Tibial nerve (tissue), 4 donors: Measurements from ENCODE around the gene TENT4B. TPM values are rescaled to one million over a fixed set of nuclear protein-coding genes. Genes with fewer than 3 reads are reported as not detected.

Source experiments
- DNase-seq, 2 donors: peaks; one replicate each; pipeline ENCODE4 v3.0.0-alpha.2; 2019; ENCODE audit warnings: low spot score in 2 of 2
- H3K27ac ChIP-seq, 4 donors: fragments of 200-600 bp; sonication (generic) in 3 of 4; one replicate each; pipeline ENCODE4 v1.5.1; 2017 to 2019; ENCODE audit warnings: mild to moderate bottlenecking in 1 of 4
- H3K27me3 ChIP-seq, 2 donors: fragments of 200-600 bp; sonication (generic) in 1 of 2; one replicate each; pipeline versions ENCODE4 v1.5.1 to v1.6.0; 2017 to 2019
- H3K36me3 ChIP-seq, 3 donors: fragments of 200-600 bp; sonication (generic); one replicate each; pipeline ENCODE4 v1.5.1; 2018 to 2019
- H3K4me1 ChIP-seq, 4 donors: fragments of 200-600 bp; sonication (generic) in 3 of 4; one replicate each; pipeline ENCODE4 v1.5.1; 2017 to 2019
- H3K4me3 ChIP-seq, 4 donors: fragments of 200-600 bp; sonication (generic) in 3 of 4; one replicate each; pipeline ENCODE4 v1.5.1; 2017 to 2019; ENCODE audit warnings: mild to moderate bottlenecking in 1 of 4, moderate library complexity in 1 of 4
- H3K9me3 ChIP-seq, 4 donors: fragments of 200-600 bp; sonication (generic) in 3 of 4; one replicate each; pipeline ENCODE4 v1.5.1; 2017 to 2019
- CTCF ChIP-seq, 5 experiments: fragments of 200-600 bp in 3 of 5; fragments of 450-650 bp in 2 of 5; sonication (generic) in 3 of 5; IDR thresholded peaks; one replicate each; pipeline ENCODE4 v1.5.1; 2016 to 2019; ENCODE audit warnings: antibody characterized with exemption in 5 of 5, mild to moderate bottlenecking in 3 of 5, moderate library complexity in 2 of 5
- EP300 ChIP-seq, 2 donors: sonication (generic); formaldehyde crosslinking; IDR thresholded peaks; one replicate each; pipeline ENCODE4 v1.6.1; 2017; ENCODE audit warnings: antibody characterized with exemption in 2 of 2, mild to moderate bottlenecking in 1 of 2
- POLR2A ChIP-seq, 2 donors: fragments of 450-650 bp; IDR thresholded peaks; one replicate each; pipeline ENCODE4 v1.6.1; 2017; ENCODE audit warnings: antibody characterized with exemption in 2 of 2, mild to moderate bottlenecking in 2 of 2, moderate library complexity in 2 of 2
- WGBS, 2 donors: methylation state at CpG; one replicate each; pipeline ENCODE4 v1.1.5; 2018; 5-methylcytosine and 5-hydroxymethylcytosine counted together
- total RNA-seq, 4 donors: library from RNA; depleted of rRNA; stranded (reverse); fragments of >200 nt; gene quantifications; one replicate each; pipeline ENCODE4 v1.1.0, GENCODE V29; 2016

Gene TENT4B
- total RNA-seq, 4 donors from 2014 or later: 11.7 to 18.6 (median 16.5) TPM

- Histone ChIP-seq H3K27ac (peak within 1 kb of the TSS in 3 of 4 donors; percentile 32 to 82 (median 79)), H3K4me3 (peak within 1 kb of the TSS; percentile 2 to 49 (median 36)), H3K27me3 (no peaks in the 10 kb centered on the region), H3K9me3 (no peaks in the 10 kb centered on the region), H3K36me3 (no peaks in the 10 kb centered on the region), H3K4me1 (peaks cover 0 to 37% (median 11%) of the 10 kb centered on the region in 4 donors)
- TF ChIP-seq CTCF (IDR thresholded peaks at IDR 0.05): no peak
- TF ChIP-seq POLR2A (IDR thresholded peaks at IDR 0.05): no peak
- TF ChIP-seq EP300 (IDR thresholded peaks at IDR 0.05): no peak
- DNase-seq: no peak
- 9 to 18% methylated on average over 19 to 25 of the region's 25 CpGs for WGBS, 2 donors
Measured at GRCh38 chr16:50266337-50267091, 113.4 kb downstream of the TENT4B start, which contains the start of gene ADCY7. Gene ADCY7 (plus strand): TSS chr16:50266551. CDS start chr16:50288180, 21,629 bp downstream.

DNA sequence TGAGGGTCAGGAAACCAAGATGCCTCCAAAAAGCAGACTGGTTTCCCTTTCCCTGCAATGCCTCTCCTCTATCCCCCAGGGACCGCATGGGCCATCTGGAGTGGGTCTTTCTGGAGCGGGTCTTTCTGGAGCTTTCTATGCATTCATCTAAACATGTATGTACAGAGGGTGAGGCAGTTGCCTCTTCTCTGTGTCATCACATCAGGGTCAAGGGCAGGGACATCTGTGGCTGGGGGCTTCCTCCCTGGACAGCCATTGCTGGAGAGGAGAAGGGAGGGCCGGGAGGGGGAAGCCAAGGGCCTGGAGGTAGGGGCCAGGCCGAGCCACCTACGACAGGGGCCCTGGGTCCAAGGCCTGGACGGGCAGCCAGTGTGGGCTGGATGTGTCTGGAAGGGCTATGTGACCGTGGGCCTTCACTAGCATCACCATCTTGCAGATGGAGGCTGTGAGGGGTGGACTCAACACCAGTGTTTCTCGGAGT, 114.1 kb downstream of the TENT4B start:
- peak overlapping the region in 3 of 4 donors; percentile 24 to 49 (median 47) for H3K4me3 ChIP-seq
- WGBS, 2 donors: 76 to 86% methylated on average over 8 of the region's 8 CpGs
- no peaks in the 10 kb centered on the region for H3K27me3 ChIP-seq
- H3K36me3 ChIP-seq: no peaks in the 10 kb centered on the region
- peaks cover 0 to 34% (median 11%) of the 10 kb centered on the region in 4 donors for H3K4me1 ChIP-seq
- H3K27ac ChIP-seq: peak overlapping the region in 3 of 4 donors; percentile 32 to 82 (median 79)
- DNase-seq: no peak
- TF ChIP-seq POLR2A (IDR thresholded peaks at IDR 0.05) (no peak), CTCF (IDR thresholded peaks at IDR 0.05) (no peak), EP300 (IDR thresholded peaks at IDR 0.05) (no peak)
- no peaks in the 10 kb centered on the region for H3K9me3 ChIP-seq

DNA sequence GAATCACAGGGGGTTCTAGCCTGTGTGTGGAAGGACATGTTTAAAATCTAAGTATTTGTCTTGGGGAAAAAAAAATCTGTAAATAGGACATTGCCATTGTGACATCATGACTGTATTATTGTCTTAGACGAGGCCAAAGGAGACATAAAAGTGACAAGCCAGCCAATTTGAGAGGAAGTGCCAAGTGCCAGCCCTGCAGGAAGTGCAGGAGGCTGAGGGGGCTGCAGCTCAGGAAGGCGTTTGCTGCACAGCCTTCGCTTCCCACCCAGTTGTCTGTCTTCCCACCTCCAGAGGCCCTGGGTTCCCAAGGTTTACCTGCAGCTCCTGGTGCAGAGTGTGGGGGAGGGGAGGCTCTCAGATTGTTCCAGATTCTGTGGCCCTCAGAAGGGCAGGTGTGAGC, 114.5 kb downstream of the TENT4B start:
- H3K27ac ChIP-seq: peak overlapping the region in 2 of 4 donors; percentile 79 to 82
- DNase-seq: no peak
- WGBS, 2 donors: 43 to 62% methylated on average over 3 of the region's 3 CpGs

GRCh38 chr16:50268352-50268751, 115.2 kb downstream of the TENT4B start:
- Histone ChIP-seq H3K36me3 (no peaks in the 10 kb centered on the region), H3K9me3 (no peaks in the 10 kb centered on the region), H3K4me3 (no peak overlapping the region), H3K4me1 (peaks cover 0 to 35% (median 15%) of the 10 kb centered on the region in 4 donors), H3K27ac (no peak overlapping the region), H3K27me3 (no peaks in the 10 kb centered on the region)
- DNase-seq: no peak
- TF ChIP-seq EP300 (IDR thresholded peaks at IDR 0.05) (no peak), POLR2A (IDR thresholded peaks at IDR 0.05) (no peak), CTCF (IDR thresholded peaks at IDR 0.05) (no peak)
- WGBS, 2 donors: 84 to 87% methylated on average over 5 of the region's 5 CpGs

More for the DNA sequence above, 114.5 kb downstream of the TENT4B start:
- Histone ChIP-seq H3K4me3 (peak overlapping the region in 2 of 4 donors; percentile 47 to 49), H3K4me1 (peaks cover 0 to 35% (median 12%) of the 10 kb centered on the region in 4 donors), H3K36me3 (no peaks in the 10 kb centered on the region), H3K27me3 (no peaks in the 10 kb centered on the region), H3K9me3 (no peaks in the 10 kb centered on the region)
- no peak for TF ChIP-seq POLR2A (IDR thresholded peaks at IDR 0.05)
- TF ChIP-seq CTCF (IDR thresholded peaks at IDR 0.05): no peak
- no peak for TF ChIP-seq EP300 (IDR thresholded peaks at IDR 0.05)
